HepG2 (cell line): ENCODE data around the gene PPP1R13B. TPM values are rescaled to one million over a fixed set of nuclear protein-coding genes. Genes with fewer than 3 reads are reported as not detected.

Source experiments
- ETV5 ChIP-seq: IDR thresholded peaks from 2 replicates; pipeline ENCODE4 v1.6.1; 2018; ENCODE audit warnings: missing biosample characterization, missing genetic modification reagents, inconsistent platforms, borderline replicate concordance
- MIER2 ChIP-seq: IDR thresholded peaks from 2 replicates; pipeline ENCODE4 v1.6.1; 2016; ENCODE audit warnings: missing biosample characterization, missing genetic modification reagents
- MTA3 ChIP-seq: sonication (generic); formaldehyde crosslinking; IDR thresholded peaks from 2 replicates; pipeline ENCODE4 v1.4.0; 2020; ENCODE audit warnings: missing genetic modification reagents
- NCOA5 ChIP-seq: sonication (generic); formaldehyde crosslinking; IDR thresholded peaks from 2 replicates; pipeline ENCODE4 v1.4.0; 2020; ENCODE audit warnings: missing genetic modification reagents
- PAX8 ChIP-seq: sonication (generic); formaldehyde crosslinking; IDR thresholded peaks from 2 replicates; pipeline ENCODE4 v1.8.0; 2022; ENCODE audit warnings: mild to moderate bottlenecking, missing genetic modification reagents, borderline replicate concordance
- PCBP2 ChIP-seq: fragments of 200-400 bp; formaldehyde crosslinking; optimal IDR thresholded peaks from 2 replicates; pipeline ENCODE3; 2018; ENCODE audit warnings: low read length, low read depth; ENCODE audit not compliant: poor library complexity, severe bottlenecking
- PHF8 ChIP-seq: sonication (generic); formaldehyde crosslinking; IDR thresholded peaks from 2 replicates; pipeline ENCODE4 v1.5.0; 2020; ENCODE audit warnings: missing genetic modification reagents
- SNAPC4 ChIP-seq: sonication (generic); formaldehyde crosslinking; IDR thresholded peaks from 2 replicates; pipeline ENCODE4 v1.4.0; 2020; ENCODE audit warnings: mild to moderate bottlenecking, missing genetic modification reagents
- SOX5 ChIP-seq: IDR thresholded peaks from 2 replicates; pipeline ENCODE4 v1.6.1; 2016; ENCODE audit warnings: borderline replicate concordance
- TAF1 ChIP-seq: sonication (generic); formaldehyde crosslinking; IDR thresholded peaks from 2 replicates; pipeline ENCODE4 v1.4.0; 2020; ENCODE audit warnings: missing genetic modification reagents
- TAF15 ChIP-seq: fragments of 200-400 bp; formaldehyde crosslinking; IDR thresholded peaks from one replicate; pipeline ENCODE4 v1.6.1; 2018; ENCODE audit warnings: mild to moderate bottlenecking, low read depth, low read length; ENCODE audit not compliant: poor library complexity, severe bottlenecking
- ZMYM4 ChIP-seq: sonication (generic); formaldehyde crosslinking; IDR thresholded peaks from 2 replicates; pipeline ENCODE4 v1.8.1; 2023; ENCODE audit warnings: mild to moderate bottlenecking, missing genetic modification reagents
- ZNF136 ChIP-seq: sonication (generic); formaldehyde crosslinking; IDR thresholded peaks from 2 replicates; pipeline ENCODE4 v1.8.1; 2022; ENCODE audit warnings: low read depth, mild to moderate bottlenecking, moderate library complexity, missing genetic modification reagents
- ZNF18 ChIP-seq: sonication (generic); formaldehyde crosslinking; IDR thresholded peaks from 2 replicates; pipeline ENCODE4 v1.8.0; 2022; ENCODE audit warnings: mild to moderate bottlenecking, missing genetic modification reagents; ENCODE audit not compliant: insufficient replicate concordance
- ZNF317 ChIP-seq: sonication (generic); formaldehyde crosslinking; IDR thresholded peaks from 2 replicates; pipeline ENCODE4 v1.5.0; 2020; ENCODE audit warnings: mild to moderate bottlenecking, missing genetic modification reagents
- ZNF414 ChIP-seq: sonication (generic); formaldehyde crosslinking; IDR thresholded peaks from 2 replicates; pipeline ENCODE4 v1.5.0; 2020; ENCODE audit warnings: missing genetic modification reagents
- polyA plus RNA-seq, 8 experiments: library from polyadenylated mRNA; depleted of rRNA in 3 of 8; stranded (reverse) in 7 of 8; unstranded in 1 of 8; fragments of >200 nt; fragmentation: Illumina TruSeq in 4 of 8; extraction: Trizol in 4 of 8; gene quantifications; 2 replicates each; pipeline versions ENCODE4 v1.2.1 to v1.2.3, GENCODE V29; 2011 to 2016; ENCODE audit warnings: low read depth in 4 of 8, missing spikeins in 1 of 8, mixed read lengths in 1 of 8; ENCODE audit not compliant: insufficient read depth in 1 of 8
- total RNA-seq, 5 experiments: library from RNA; depleted of rRNA; stranded (reverse); fragments of >200 nt; fragmentation: Illumina TruSeq; extraction: Trizol; gene quantifications; 2 replicates each; pipeline ENCODE4 v1.2.3, GENCODE V29; 2016; ENCODE audit warnings: low read depth in 1 of 5

The PPP1R13B gene
- total and polyA plus RNA-seq, 2 of the 13 experiments (the other 11 are each of a cell fraction or from before 2014, with no cell fraction given) = 4.6 to 9.4 TPM

- no peak for TF ChIP-seq MTA3 (CRISPR knock-in tag)
- TF ChIP-seq ZMYM4 (CRISPR knock-in tag) = peak; percentile 34
- TF ChIP-seq PHF8 (CRISPR knock-in tag) = peak; percentile 65
- TF ChIP-seq TAF15 = no peak
- peak; percentile 12; the same call in 1 of the 2 replicates for TF ChIP-seq SOX5
- no peak for TF ChIP-seq NCOA5
- no peak for TF ChIP-seq PCBP2
- no peak for TF ChIP-seq PAX8 (CRISPR knock-in tag)
- no peak for TF ChIP-seq ZNF18 (CRISPR knock-in tag)
- no peak for TF ChIP-seq ZNF136
- TF ChIP-seq TAF1 = 0 out of 2 replicates have a peak, but pooled peaks have one; percentile 53
- no peak for TF ChIP-seq MIER2
- 0 out of 2 replicates have a peak, but pooled peaks have one; percentile 2 for TF ChIP-seq ETV5
- no peak for TF ChIP-seq SNAPC4
- no peak for TF ChIP-seq ZNF317 (CRISPR knock-in tag)
- no peak for TF ChIP-seq ZNF414 (CRISPR knock-in tag)
Observed at GRCh38 chr14:103847451-103848174, at the start of gene PPP1R13B (continued).
